Measurements from ENCODE around the gene DIO3.

DIO3 gene

DNA sequence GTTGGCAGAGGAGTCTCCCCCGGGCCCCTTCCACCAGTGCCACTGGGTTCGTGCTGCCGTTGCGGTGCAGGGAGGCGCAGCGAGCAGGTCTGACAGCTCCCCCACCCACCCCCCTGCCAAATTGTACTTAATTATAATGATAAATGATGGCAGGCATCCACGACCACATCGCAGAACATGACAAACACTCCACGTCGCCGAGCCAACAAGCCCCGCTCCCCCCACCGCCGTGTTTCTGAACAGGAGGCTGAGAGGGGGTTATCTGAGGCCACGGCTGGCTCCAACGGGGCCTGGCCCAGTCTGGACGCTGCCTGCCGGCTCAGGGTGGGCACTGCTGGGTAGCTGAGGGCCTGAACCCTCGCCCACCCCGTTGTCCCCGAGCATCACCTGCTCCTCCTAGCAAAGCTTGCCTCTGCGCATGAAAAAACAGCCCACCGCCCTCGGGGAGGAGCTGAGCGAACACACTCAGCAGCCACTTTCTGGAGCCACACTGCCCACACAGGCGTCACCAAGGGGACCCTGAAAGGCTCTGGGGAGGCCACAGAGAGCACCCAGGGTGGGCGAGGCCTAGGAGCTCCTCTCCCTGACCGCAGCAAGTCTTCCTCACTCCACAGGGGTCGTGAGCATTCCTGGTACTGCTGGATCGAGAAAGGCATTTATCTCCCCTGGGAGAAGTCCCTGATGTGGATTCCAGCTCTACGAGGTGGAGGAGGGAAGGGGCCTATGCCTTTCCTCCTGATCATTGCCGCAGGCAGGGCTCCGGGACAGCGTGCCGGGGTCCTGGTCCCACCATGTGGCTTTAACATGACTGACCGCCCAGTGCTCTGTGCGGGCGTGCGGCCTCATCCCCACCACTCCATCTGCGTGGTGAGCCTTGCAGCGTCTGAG, 35.4 kb upstream of the DIO3 start:
- no peak for TF ChIP-seq EZH2 (IDR thresholded peaks at IDR 0.05; ENCODE audit: borderline replicate concordance, low read depth, low read length, severe bottlenecking)
- ATAC-seq (ENCODE audit: insufficient read depth, low read depth) (no peak), DNase-seq (no peak)
- H3K79me2 ChIP-seq (ENCODE audit: insufficient read depth, low read length), result no peaks in the 10 kb centered on the region
- no peak overlapping the region for H3K27ac ChIP-seq (ENCODE audit: low read length)
- no peak overlapping the region for H3K9ac ChIP-seq (ENCODE audit: low read depth, low read length)
- H3K4me2 ChIP-seq (ENCODE audit: insufficient read depth, low read length), result no peak overlapping the region
- H4K20me1 ChIP-seq (ENCODE audit: insufficient read depth, low read length), result no peaks in the 10 kb centered on the region
- H3K4me3 ChIP-seq (ENCODE audit: low read depth in 1 of 2, low read length in 2 of 2), result no peak overlapping the region
- no peaks in the 10 kb centered on the region for H3K9me3 ChIP-seq (ENCODE audit: insufficient read depth, low read length, severe bottlenecking)
- no peaks in the 10 kb centered on the region for H3K27me3 ChIP-seq (ENCODE audit: insufficient read depth, low read length, poor library complexity)
- H3K36me3 ChIP-seq (ENCODE audit: insufficient read depth, low read length), result no peaks in the 10 kb centered on the region
- H3K4me1 ChIP-seq (ENCODE audit: insufficient read depth, low read length), result no peaks in the 10 kb centered on the region
- no peak overlapping the region for H2AFZ ChIP-seq (ENCODE audit: low read depth, low read length)

DNA sequence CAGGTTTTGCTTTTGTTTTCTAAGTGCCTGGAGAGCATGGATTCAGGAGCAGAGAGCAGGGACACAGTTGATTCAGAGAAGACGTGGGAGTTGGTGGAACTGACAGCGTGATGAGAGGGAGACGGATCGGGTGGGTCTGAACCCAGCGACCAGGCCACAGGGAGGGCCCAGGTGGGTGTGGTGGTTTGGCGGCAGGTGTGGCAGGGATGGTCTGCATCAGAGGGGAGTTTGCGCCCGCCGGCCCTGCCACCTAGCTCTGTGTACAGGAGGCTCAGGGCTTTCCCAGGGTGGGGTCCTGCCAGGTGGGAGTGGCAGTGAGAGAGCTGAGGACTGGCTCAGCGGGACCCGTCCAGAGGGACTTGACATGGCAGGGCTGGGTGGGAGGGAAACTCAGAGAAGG, 33.3 kb upstream of the DIO3 start:
- Histone ChIP-seq H3K27me3 (ENCODE audit: insufficient read depth, low read length, poor library complexity) (no peaks in the 10 kb centered on the region), H3K27ac (ENCODE audit: low read length) (no peak overlapping the region), H4K20me1 (ENCODE audit: insufficient read depth, low read length) (no peaks in the 10 kb centered on the region), H3K79me2 (ENCODE audit: insufficient read depth, low read length) (no peaks in the 10 kb centered on the region), H3K4me3 (ENCODE audit: low read depth in 1 of 2, low read length in 2 of 2) (no peak overlapping the region), H3K4me1 (ENCODE audit: insufficient read depth, low read length) (no peaks in the 10 kb centered on the region), H3K36me3 (ENCODE audit: insufficient read depth, low read length) (no peaks in the 10 kb centered on the region), H3K9ac (ENCODE audit: low read depth, low read length) (no peak overlapping the region), H2AFZ (ENCODE audit: low read depth, low read length) (no peak overlapping the region), H3K4me2 (ENCODE audit: insufficient read depth, low read length) (no peak overlapping the region), H3K9me3 (ENCODE audit: insufficient read depth, low read length, severe bottlenecking) (no peaks in the 10 kb centered on the region)
- DNase-seq (no peak), ATAC-seq (ENCODE audit: insufficient read depth, low read depth) (no peak)
- no peak for TF ChIP-seq EZH2 (IDR thresholded peaks at IDR 0.05; ENCODE audit: borderline replicate concordance, low read depth, low read length, severe bottlenecking)
- TF ChIP-seq, protein P1, sequence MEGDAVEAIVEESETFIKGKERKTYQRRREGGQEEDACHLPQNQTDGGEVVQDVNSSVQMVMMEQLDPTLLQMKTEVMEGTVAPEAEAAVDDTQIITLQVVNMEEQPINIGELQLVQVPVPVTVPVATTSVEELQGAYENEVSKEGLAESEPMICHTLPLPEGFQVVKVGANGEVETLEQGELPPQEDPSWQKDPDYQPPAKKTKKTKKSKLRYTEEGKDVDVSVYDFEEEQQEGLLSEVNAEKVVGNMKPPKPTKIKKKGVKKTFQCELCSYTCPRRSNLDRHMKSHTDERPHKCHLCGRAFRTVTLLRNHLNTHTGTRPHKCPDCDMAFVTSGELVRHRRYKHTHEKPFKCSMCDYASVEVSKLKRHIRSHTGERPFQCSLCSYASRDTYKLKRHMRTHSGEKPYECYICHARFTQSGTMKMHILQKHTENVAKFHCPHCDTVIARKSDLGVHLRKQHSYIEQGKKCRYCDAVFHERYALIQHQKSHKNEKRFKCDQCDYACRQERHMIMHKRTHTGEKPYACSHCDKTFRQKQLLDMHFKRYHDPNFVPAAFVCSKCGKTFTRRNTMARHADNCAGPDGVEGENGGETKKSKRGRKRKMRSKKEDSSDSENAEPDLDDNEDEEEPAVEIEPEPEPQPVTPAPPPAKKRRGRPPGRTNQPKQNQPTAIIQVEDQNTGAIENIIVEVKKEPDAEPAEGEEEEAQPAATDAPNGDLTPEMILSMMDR (IDR thresholded peaks at IDR 0.05; ENCODE audit: borderline replicate concordance, extremely low read depth, low read length, poor library complexity, severe bottlenecking), result no peak

DNA sequence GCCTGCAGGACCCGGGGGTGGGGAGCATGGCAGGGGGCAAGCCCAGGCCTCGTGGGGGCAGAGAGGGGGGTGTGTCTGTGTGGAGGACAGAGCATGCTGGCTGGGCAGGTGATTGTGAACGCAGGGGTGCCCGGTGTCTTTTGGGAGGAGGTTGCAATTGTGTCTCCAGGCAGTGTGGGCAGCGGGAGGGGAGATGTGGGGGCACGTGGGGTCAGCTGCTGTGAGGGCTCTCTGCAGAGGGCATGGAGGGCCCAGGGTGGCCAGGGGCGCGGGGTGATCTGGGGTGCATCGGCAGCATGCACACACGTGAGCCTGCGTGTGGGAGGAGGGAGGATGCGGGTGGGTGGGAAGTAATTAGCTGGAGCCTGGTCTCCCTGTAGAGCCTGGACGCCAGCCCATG, 32.2 kb upstream of the DIO3 start:
- H2AFZ ChIP-seq (ENCODE audit: low read depth, low read length), result no peak overlapping the region
- no peak overlapping the region for H3K27ac ChIP-seq (ENCODE audit: low read length)
- no peak overlapping the region for H3K4me3 ChIP-seq (ENCODE audit: low read depth in 1 of 2, low read length in 2 of 2)
- H3K4me1 ChIP-seq (ENCODE audit: insufficient read depth, low read length), result no peaks in the 10 kb centered on the region
- no peak for TF ChIP-seq EZH2 (IDR thresholded peaks at IDR 0.05; ENCODE audit: borderline replicate concordance, low read depth, low read length, severe bottlenecking)
- TF ChIP-seq, protein P1 (IDR thresholded peaks at IDR 0.05; ENCODE audit: borderline replicate concordance, extremely low read depth, low read length, poor library complexity, severe bottlenecking), result no peak
- no peaks in the 10 kb centered on the region for H3K9me3 ChIP-seq (ENCODE audit: insufficient read depth, low read length, severe bottlenecking)
- no peak overlapping the region for H3K4me2 ChIP-seq (ENCODE audit: insufficient read depth, low read length)
- H3K9ac ChIP-seq (ENCODE audit: low read depth, low read length), result no peak overlapping the region
- DNase-seq (no peak), ATAC-seq (ENCODE audit: insufficient read depth, low read depth) (no peak)
- H4K20me1 ChIP-seq (ENCODE audit: insufficient read depth, low read length), result no peaks in the 10 kb centered on the region
- peaks cover 3% of the 10 kb centered on the region for H3K27me3 ChIP-seq (ENCODE audit: insufficient read depth, low read length, poor library complexity)
- no peaks in the 10 kb centered on the region for H3K36me3 ChIP-seq (ENCODE audit: insufficient read depth, low read length)
- no peaks in the 10 kb centered on the region for H3K79me2 ChIP-seq (ENCODE audit: insufficient read depth, low read length)

DNA sequence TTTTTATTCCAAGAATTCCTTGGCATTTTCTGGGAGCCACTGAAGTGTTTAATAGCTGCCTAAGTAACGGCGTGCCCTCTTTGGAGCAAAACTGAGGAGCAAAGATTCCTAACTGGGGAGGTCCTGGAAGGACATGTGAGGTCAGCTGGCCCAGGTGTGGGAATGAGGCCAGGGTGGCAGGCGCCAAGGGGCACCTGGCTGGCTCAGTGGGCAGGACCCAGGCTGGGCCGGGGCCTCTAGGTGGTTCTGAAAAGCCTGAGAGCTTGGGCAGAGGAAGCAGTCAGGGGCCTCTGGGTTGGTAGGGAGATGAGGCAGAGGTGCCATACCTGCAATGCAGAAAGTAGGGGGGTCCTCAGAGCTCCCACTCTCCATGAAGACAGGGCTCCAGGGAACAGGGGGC, 27.1 kb upstream of the DIO3 start:
- peaks cover 6% of the 10 kb centered on the region; the same call in 1 of the 2 replicates for H3K4me1 ChIP-seq (ENCODE audit: insufficient read depth, low read length)
- no peak overlapping the region for H3K4me3 ChIP-seq (ENCODE audit: low read depth in 1 of 2, low read length in 2 of 2)
- no peaks in the 10 kb centered on the region for H3K9me3 ChIP-seq (ENCODE audit: insufficient read depth, low read length, severe bottlenecking)
- DNase-seq (no peak), ATAC-seq (ENCODE audit: insufficient read depth, low read depth) (no peak)
- H3K9ac ChIP-seq (ENCODE audit: low read depth, low read length), result no peak overlapping the region
- H3K36me3 ChIP-seq (ENCODE audit: insufficient read depth, low read length), result no peaks in the 10 kb centered on the region
- H3K79me2 ChIP-seq (ENCODE audit: insufficient read depth, low read length), result no peaks in the 10 kb centered on the region
- H4K20me1 ChIP-seq (ENCODE audit: insufficient read depth, low read length), result no peaks in the 10 kb centered on the region; the same call in 1 of the 2 replicates
- H3K27me3 ChIP-seq (ENCODE audit: insufficient read depth, low read length, poor library complexity), result peaks cover 14% of the 10 kb centered on the region
- no peak overlapping the region for H3K27ac ChIP-seq (ENCODE audit: low read length)
- no peak overlapping the region for H3K4me2 ChIP-seq (ENCODE audit: insufficient read depth, low read length)
- no peak for TF ChIP-seq EZH2 (IDR thresholded peaks at IDR 0.05; ENCODE audit: borderline replicate concordance, low read depth, low read length, severe bottlenecking)
- TF ChIP-seq, protein P1 (IDR thresholded peaks at IDR 0.05; ENCODE audit: borderline replicate concordance, extremely low read depth, low read length, poor library complexity, severe bottlenecking), result no peak
- H2AFZ ChIP-seq (ENCODE audit: low read depth, low read length), result no peak overlapping the region

All from DND-41 (cell line).